PC-3 (cell line): Measurements from ENCODE around the gene VWA5A. TPM values are rescaled to one million over a fixed set of nuclear protein-coding genes. Genes with fewer than 3 reads are reported as not detected.

Experiments used
- ATAC-seq: fragments of 200-7000 bp; cut with Tn5 transposase; 2 replicates; pipeline ENCODE4 v1.9.1; 2020; ENCODE audit warnings: mild to moderate bottlenecking, moderate library complexity
- BruUV-seq: library from RNA; stranded (reverse); fragments of 400-500 nt; replicated peaks from 2 replicates; lab custom pipeline; 2021; lab: Mats Ljungman, UMichigan
- CTCF ChIA-PET: fragments of 300-600 bp; sonication (Branson Sonifier 250); formaldehyde crosslinking; loops from one replicate; lab custom pipeline; 2022; ENCODE audit warnings: antibody characterized with exemption; lab: Charles Lee
- POLR2A ChIA-PET: fragments of 300-600 bp; sonication (Branson Sonifier 250); formaldehyde crosslinking; loops from one replicate; lab custom pipeline; 2022; ENCODE audit warnings: antibody characterized with exemption; ENCODE audit not compliant: unreplicated experiment; lab: Charles Lee
- DNase-seq: peaks from one replicate; pipeline ENCODE4 v3.0.0-alpha.2; 2015
- H2AFZ ChIP-seq: fragments of 300-600 bp; sonication (generic); 2 replicates; pipeline ENCODE4 v1.6.0; 2016; ENCODE audit warnings: antibody characterized with exemption, low read length
- H3F3A ChIP-seq: fragments of 300-600 bp; sonication (generic); one replicate; pipeline ENCODE4 v1.6.0; 2017; ENCODE audit warnings: antibody characterized with exemption, low read length, control low read depth, mild to moderate bottlenecking; ENCODE audit not compliant: unreplicated experiment
- H3K27ac ChIP-seq: fragments of 300-600 bp; sonication (generic); 2 replicates; pipeline ENCODE4 v1.5.1; 2016; ENCODE audit warnings: mild to moderate bottlenecking, low read length
- H3K27me3 ChIP-seq: fragments of 300-600 bp; sonication (generic); 2 replicates; pipeline ENCODE4 v1.6.1; 2016; ENCODE audit warnings: low read length, mixed read lengths
- H3K36me3 ChIP-seq: fragments of 300-600 bp; sonication (generic); 2 replicates; pipeline ENCODE4 v1.6.1; 2016; ENCODE audit warnings: low read depth, mixed run types, low read length, mixed read lengths
- H3K4me1 ChIP-seq: fragments of 300-600 bp; sonication (generic); 2 replicates; pipeline ENCODE4 v1.5.1; 2016; ENCODE audit warnings: low read length; ENCODE audit not compliant: insufficient read depth
- H3K4me2 ChIP-seq: fragments of 300-600 bp; sonication (generic); 2 replicates; pipeline ENCODE4 v1.6.0; 2016; ENCODE audit warnings: low read length
- H3K4me3 ChIP-seq: fragments of 300-600 bp; sonication (generic); 2 replicates; pipeline ENCODE4 v1.5.1; 2016; ENCODE audit warnings: mild to moderate bottlenecking, low read length, mixed read lengths
- H3K79me2 ChIP-seq: fragments of 300-600 bp; sonication (generic); 2 replicates; pipeline ENCODE4 v1.6.1; 2017; ENCODE audit warnings: low read length, mixed read lengths
- H3K9ac ChIP-seq: fragments of 300-600 bp; sonication (generic); 2 replicates; pipeline ENCODE4 v1.6.0; 2016; ENCODE audit warnings: mild to moderate bottlenecking, low read length
- H3K9me2 ChIP-seq: fragments of 300-600 bp; sonication (generic); replicated peaks from 2 replicates; pipeline ENCODE4 v1.6.1; 2016; ENCODE audit warnings: mixed run types, low read length, mixed read lengths
- H3K9me3 ChIP-seq: fragments of 300-600 bp; sonication (generic); 2 replicates; pipeline ENCODE4 v1.6.1; 2016; ENCODE audit warnings: low read length, mixed read lengths
- H4K20me1 ChIP-seq: fragments of 300-600 bp; sonication (generic); 2 replicates; pipeline ENCODE4 v1.6.1; 2016; ENCODE audit warnings: low read length, mixed read lengths
- EZH2 ChIP-seq: fragments of 300-600 bp; sonication (generic); IDR thresholded peaks from one replicate; pipeline ENCODE4 v1.6.1; 2017; ENCODE audit warnings: antibody characterized with exemption, mild to moderate bottlenecking, low read length; ENCODE audit not compliant: unreplicated experiment
- EZH2phosphoT487 ChIP-seq: fragments of 300-600 bp; sonication (generic); IDR thresholded peaks from 2 replicates; pipeline ENCODE4 v1.6.1; 2018; ENCODE audit warnings: mild to moderate bottlenecking, antibody characterized with exemption, low read length, borderline replicate concordance
- intact Hi-C: fragments of 100-400 bp; cut with micrococcal nuclease; formaldehyde crosslinking; loops from 2 replicates; pipeline ENCODE4 v1.9.0; 2023
- total RNA-seq: library from RNA; depleted of rRNA; stranded (reverse); fragments of >200 nt; gene quantifications from 2 replicates; pipeline ENCODE4 v1.2.3, GENCODE V29; 2014
- TF ChIP-seq, protein P1 (sequence below): fragments of 300-600 bp; sonication (generic); conservative IDR thresholded peaks from 2 replicates; pipeline ENCODE4 v1.5.1; 2017; ENCODE audit warnings: antibody characterized with exemption, low read depth, mild to moderate bottlenecking, low read length

VWA5A gene
- total RNA-seq, 1 experiment from 2014 or later = not detected

DNA sequence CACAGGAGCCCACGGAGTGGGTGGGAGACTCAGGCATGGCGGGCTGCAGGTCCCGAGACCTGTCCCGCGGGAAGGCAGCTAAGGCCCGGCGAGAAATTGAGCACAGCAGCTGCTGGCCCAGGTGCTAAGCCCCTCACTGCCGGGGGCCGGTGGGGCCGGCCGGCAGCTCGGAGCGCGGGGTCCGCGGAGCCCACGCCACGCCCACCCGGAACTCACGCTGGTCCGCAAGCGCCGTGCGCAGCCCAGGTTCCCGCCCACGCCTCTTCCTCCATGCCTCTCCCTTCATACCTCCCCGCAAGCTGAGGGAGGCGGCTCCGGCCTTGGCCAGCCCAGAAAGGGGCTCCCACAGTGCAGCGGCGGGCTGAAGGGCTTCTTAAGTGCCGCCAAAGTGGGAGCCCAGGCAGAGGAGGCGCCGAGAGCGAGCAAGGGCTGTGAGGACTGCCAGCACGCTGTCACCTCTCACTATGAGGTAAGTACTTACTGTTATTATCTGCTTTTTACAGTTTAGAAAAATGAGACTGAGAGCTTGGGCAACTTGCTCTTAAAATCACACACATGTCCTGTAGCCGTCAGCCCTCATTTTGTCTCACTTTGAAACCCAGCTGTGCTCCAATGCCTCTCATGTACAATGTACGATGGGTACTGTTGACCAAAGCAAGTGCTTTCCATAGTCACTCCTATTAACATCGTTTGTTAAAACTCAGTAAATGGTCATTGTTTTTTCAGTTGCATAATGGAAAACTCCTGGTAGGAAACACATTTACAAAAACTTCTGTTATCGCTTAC lies 55.7 kb downstream of the VWA5A start:
- Histone ChIP-seq H3K36me3 (no peaks in the 10 kb centered on the region), H3K4me3 (peak overlapping the region; percentile 59), H3K27ac (no peak overlapping the region), H3K9me3 (no peaks in the 10 kb centered on the region), H3F3A (no peaks in the 10 kb centered on the region), H3K9me2 (no peaks in the 10 kb centered on the region), H3K27me3 (peaks cover 18% of the 10 kb centered on the region), H2AFZ (peak overlapping the region; percentile 69), H3K9ac (peak overlapping the region; percentile 44; the same call in 1 of the 2 replicates), H3K79me2 (no peaks in the 10 kb centered on the region), H3K4me1 (no peaks in the 10 kb centered on the region), H4K20me1 (no peaks in the 10 kb centered on the region), H3K4me2 (peak overlapping the region; percentile 63)
- peak; percentile 90 for ATAC-seq
- intact Hi-C loops = no loop called here
- BruUV-seq = no TSS peak
- TF ChIP-seq EZH2phosphoT487 = no peak
- TF ChIP-seq, protein P1, sequence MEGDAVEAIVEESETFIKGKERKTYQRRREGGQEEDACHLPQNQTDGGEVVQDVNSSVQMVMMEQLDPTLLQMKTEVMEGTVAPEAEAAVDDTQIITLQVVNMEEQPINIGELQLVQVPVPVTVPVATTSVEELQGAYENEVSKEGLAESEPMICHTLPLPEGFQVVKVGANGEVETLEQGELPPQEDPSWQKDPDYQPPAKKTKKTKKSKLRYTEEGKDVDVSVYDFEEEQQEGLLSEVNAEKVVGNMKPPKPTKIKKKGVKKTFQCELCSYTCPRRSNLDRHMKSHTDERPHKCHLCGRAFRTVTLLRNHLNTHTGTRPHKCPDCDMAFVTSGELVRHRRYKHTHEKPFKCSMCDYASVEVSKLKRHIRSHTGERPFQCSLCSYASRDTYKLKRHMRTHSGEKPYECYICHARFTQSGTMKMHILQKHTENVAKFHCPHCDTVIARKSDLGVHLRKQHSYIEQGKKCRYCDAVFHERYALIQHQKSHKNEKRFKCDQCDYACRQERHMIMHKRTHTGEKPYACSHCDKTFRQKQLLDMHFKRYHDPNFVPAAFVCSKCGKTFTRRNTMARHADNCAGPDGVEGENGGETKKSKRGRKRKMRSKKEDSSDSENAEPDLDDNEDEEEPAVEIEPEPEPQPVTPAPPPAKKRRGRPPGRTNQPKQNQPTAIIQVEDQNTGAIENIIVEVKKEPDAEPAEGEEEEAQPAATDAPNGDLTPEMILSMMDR = no peak
- TF ChIP-seq EZH2 = no peak
- ChIA-PET CTCF (no interaction called here), POLR2A (no interaction called here)
- peak; percentile 34 for DNase-seq

DNA sequence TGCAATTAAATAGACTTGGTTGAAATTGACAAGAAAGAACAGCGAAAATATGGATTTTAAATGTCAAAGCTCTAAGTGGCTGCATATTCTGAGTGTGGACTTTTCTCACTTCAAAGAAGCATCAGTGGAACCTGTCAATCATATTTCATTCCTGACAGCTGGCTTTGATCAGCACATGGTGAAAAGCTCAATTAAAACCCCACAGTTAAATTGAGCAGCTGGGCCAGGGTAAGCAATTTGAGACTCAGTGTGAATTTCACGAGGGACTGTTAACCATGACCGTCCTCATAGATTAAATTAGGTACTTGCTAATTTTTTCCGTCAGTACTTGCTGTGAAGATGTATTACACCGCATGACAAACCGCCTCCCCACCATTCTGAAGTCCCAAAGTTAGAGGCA lies 56.9 kb downstream of the VWA5A start:
- no peaks in the 10 kb centered on the region for H3K4me1 ChIP-seq
- peaks cover 10% of the 10 kb centered on the region for H3K27me3 ChIP-seq
- H3K36me3 ChIP-seq = no peaks in the 10 kb centered on the region
- H3K9me3 ChIP-seq = no peaks in the 10 kb centered on the region
- no peak overlapping the region for H2AFZ ChIP-seq
- H3K9ac ChIP-seq = no peak overlapping the region
- BruUV-seq = no TSS peak
- H3F3A ChIP-seq = no peaks in the 10 kb centered on the region
- H3K9me2 ChIP-seq = no peaks in the 10 kb centered on the region
- no peaks in the 10 kb centered on the region for H4K20me1 ChIP-seq
- ATAC-seq (no peak), DNase-seq (no peak)
- intact Hi-C loops = no loop called here
- H3K79me2 ChIP-seq = no peaks in the 10 kb centered on the region
- H3K4me3 ChIP-seq = no peak overlapping the region
- no peak overlapping the region for H3K27ac ChIP-seq
- H3K4me2 ChIP-seq = peak overlapping the region; percentile 63; the same call in 1 of the 2 replicates
- CTCF ChIA-PET = no interaction called here
- TF ChIP-seq EZH2phosphoT487 (no peak), EZH2 (no peak)
- TF ChIP-seq, protein P1 = no peak
- POLR2A ChIA-PET = interaction anchor here (0.5 kb wide), 1 partner anchor 235 kb away, joined by 6 read pairs; no protein-coding TSS in a partner anchor

DNA sequence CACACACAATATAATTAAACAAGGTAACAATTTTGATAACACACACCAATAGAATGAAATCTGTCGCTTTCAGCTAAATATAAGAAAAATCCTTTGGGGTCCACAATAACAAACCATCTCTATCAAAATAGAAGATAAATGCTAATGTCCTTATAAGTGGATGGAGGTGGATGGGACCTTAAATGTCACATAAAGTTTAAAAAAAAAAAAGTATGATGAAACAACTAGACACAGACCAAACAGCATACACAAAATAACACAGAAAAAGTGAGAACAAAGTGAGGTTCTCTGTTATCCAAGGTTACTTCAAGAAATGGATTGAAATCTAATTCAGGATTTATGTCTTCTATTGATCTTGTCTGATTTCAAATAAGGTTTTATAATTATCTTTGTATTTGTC lies 57.3 kb downstream of the VWA5A start:
- no peak for DNase-seq
- no peak overlapping the region for H2AFZ ChIP-seq
- intact Hi-C loops = no loop called here
- ATAC-seq = no peak
- H3K4me3 ChIP-seq = no peak overlapping the region
- no peak for TF ChIP-seq EZH2
- TF ChIP-seq, protein P1 = no peak
- no peak overlapping the region for H3K9ac ChIP-seq
- no peaks in the 10 kb centered on the region for H3K9me3 ChIP-seq
- peaks cover 6% of the 10 kb centered on the region for H3K27me3 ChIP-seq
- H3K4me1 ChIP-seq = no peaks in the 10 kb centered on the region
- no peaks in the 10 kb centered on the region for H3K9me2 ChIP-seq
- H3K4me2 ChIP-seq = no peak overlapping the region
- no peaks in the 10 kb centered on the region for H4K20me1 ChIP-seq
- ChIA-PET POLR2A (interaction anchor here (0.5 kb wide), 1 partner anchor 234 kb away, joined by 6 read pairs; no protein-coding TSS in a partner anchor), CTCF (no interaction called here)
- H3F3A ChIP-seq = no peaks in the 10 kb centered on the region
- H3K79me2 ChIP-seq = no peaks in the 10 kb centered on the region
- no peak overlapping the region for H3K27ac ChIP-seq
- BruUV-seq = no TSS peak
- no peaks in the 10 kb centered on the region for H3K36me3 ChIP-seq
